ENCODE results near the gene PTPRR.

Gene PTPRR

DNA sequence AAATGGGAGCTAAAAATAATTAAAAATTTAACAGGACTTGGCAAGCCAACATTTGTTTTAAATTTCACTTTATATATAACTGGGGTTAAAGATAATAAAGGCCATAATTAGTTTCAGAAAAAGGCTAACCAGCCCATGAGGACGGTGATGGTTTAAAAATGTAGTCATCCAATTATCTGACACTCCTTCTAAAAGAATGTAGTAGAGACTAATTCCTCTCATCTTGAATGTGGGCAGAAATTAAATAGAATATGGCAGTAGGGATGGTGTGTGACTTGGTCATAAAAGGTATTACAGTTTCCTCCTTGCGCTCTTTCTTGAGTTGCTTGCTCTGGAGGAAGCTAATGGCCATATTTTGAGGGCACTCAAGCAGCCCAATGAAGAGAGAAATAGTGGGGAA lies 234.2 kb downstream of the PTPRR start:
- DNase-seq (ENCODE audit: low spot score) = no peak
- Mint-ChIP-seq H3K9me3 (no peaks in the 10 kb centered on the region), H3K36me3 (ENCODE audit: low read depth) (no peaks in the 10 kb centered on the region), H3K27ac (no peak overlapping the region), H3K4me3 (no peak overlapping the region), H3K27me3 (ENCODE audit: low read depth) (peaks cover 4% of the 10 kb centered on the region), H3K4me1 (ENCODE audit: low read depth) (no peaks in the 10 kb centered on the region)

- Mint-ChIP-seq H3K27ac (no peak overlapping the region), H3K4me3 (no peak overlapping the region), H3K9me3 (no peaks in the 10 kb centered on the region), H3K36me3 (ENCODE audit: low read depth) (no peaks in the 10 kb centered on the region), H3K4me1 (ENCODE audit: low read depth) (no peaks in the 10 kb centered on the region), H3K27me3 (ENCODE audit: low read depth) (peaks cover 4% of the 10 kb centered on the region)
- DNase-seq (ENCODE audit: low spot score) = no peak
These were observed 236.6 kb downstream of the PTPRR start for GRCh38 chr12:70683976-70684375.

DNA sequence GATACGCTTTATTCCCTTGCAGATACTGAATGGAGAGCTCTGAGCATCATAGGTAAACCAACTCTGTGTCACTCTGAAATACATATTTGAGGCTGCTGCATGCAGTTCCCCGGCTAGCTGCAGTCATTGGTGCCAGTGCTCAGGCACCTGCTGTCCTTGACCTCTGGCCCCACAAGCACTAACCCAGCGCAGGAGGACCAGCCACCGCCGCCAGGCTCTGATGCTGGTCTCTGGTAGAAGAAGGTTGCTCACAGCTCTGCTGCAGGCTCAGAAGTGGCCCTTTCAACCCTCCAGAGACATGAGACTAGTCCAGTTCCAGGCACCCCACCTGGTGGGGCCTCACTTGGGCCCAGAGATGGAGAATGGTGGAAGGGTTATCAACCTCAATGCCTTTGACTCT lies 248.8 kb downstream of the PTPRR start:
- Mint-ChIP-seq H3K4me3 (no peak overlapping the region), H3K4me1 (ENCODE audit: low read depth) (no peaks in the 10 kb centered on the region), H3K27ac (no peak overlapping the region), H3K9me3 (no peaks in the 10 kb centered on the region), H3K27me3 (ENCODE audit: low read depth) (peaks cover 5% of the 10 kb centered on the region), H3K36me3 (ENCODE audit: low read depth) (no peaks in the 10 kb centered on the region)
- DNase-seq (ENCODE audit: low spot score) = no peak

- H3K27ac Mint-ChIP-seq = no peak overlapping the region
- H3K4me1 Mint-ChIP-seq (ENCODE audit: low read depth) = no peaks in the 10 kb centered on the region
- peaks cover 4% of the 10 kb centered on the region for H3K27me3 Mint-ChIP-seq (ENCODE audit: low read depth)
- H3K36me3 Mint-ChIP-seq (ENCODE audit: low read depth) = no peaks in the 10 kb centered on the region
- no peak overlapping the region for H3K4me3 Mint-ChIP-seq
- no peak for DNase-seq (ENCODE audit: low spot score)
- H3K9me3 Mint-ChIP-seq = no peaks in the 10 kb centered on the region
These were observed 249.6 kb downstream of the PTPRR start for GRCh38 chr12:70670948-70671347.

DNA sequence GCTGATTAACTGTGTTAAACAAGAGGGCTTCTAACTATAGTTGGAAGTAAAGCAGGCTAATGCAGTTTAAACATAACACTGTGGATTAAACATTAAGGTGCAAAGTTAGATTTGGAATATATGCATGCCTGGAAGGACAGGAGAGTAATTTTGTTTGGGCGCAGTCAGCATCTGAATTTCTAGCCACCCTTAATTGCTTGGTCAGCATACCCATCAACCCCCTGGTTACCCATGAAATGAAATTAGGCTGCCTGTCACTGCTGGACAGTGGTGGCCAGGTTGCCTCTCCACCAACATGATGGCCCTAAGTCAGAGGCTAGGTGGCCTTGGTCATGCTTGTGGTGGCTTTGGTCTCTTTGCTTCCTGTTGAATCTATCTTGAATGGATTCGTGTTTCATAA lies 253.3 kb downstream of the PTPRR start:
- no peaks in the 10 kb centered on the region for H3K9me3 Mint-ChIP-seq
- no peaks in the 10 kb centered on the region for H3K36me3 Mint-ChIP-seq (ENCODE audit: low read depth)
- no peak overlapping the region for H3K27ac Mint-ChIP-seq
- no peaks in the 10 kb centered on the region for H3K4me1 Mint-ChIP-seq (ENCODE audit: low read depth)
- DNase-seq (ENCODE audit: low spot score) = no peak
- no peaks in the 10 kb centered on the region for H3K27me3 Mint-ChIP-seq (ENCODE audit: low read depth)
- no peak overlapping the region for H3K4me3 Mint-ChIP-seq

DNA sequence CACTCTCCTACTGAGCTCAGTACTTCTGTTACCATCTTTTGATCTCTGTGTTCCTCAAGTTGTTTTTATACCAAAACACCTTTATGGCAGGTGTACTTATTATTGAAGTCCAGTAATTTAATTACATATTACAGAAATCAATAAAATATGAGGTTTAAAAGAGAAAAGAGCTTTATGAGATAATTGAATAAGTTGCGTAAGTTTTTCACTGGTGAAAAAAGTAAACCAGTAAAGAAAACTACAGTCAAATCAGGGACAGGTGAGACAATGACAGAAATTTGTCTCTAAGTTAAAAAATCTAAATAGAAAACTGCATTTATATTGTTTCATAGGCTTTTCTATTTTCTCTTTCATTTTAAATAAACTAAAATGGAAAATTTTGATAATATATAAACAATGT lies 254.2 kb downstream of the PTPRR start:
- no peaks in the 10 kb centered on the region for H3K36me3 Mint-ChIP-seq (ENCODE audit: low read depth)
- no peak overlapping the region for H3K27ac Mint-ChIP-seq
- peaks cover 2% of the 10 kb centered on the region for H3K4me1 Mint-ChIP-seq (ENCODE audit: low read depth)
- no peaks in the 10 kb centered on the region for H3K9me3 Mint-ChIP-seq
- no peak overlapping the region for H3K4me3 Mint-ChIP-seq
- no peak for DNase-seq (ENCODE audit: low spot score)
- H3K27me3 Mint-ChIP-seq (ENCODE audit: low read depth) = no peaks in the 10 kb centered on the region

DNA sequence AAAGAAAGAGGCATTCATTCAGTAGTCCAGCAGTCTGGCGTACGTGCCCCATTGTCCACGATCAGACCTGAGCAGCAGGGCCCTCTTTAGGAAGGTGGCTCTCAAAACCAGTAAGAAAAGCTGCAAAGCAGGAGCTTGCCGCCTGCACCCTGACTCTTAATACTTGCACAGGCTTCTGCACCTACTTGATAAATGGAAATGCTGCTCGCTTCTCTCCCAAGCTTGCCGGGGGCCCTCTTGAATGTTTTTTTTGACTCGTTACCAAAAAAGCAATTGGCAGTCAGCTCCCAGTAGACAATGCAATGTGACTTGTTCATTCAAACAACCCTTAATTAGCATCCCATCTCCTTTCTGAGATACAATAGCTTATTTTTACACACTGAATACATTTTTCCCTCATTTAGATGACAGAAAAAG lies 256.1 kb downstream of the PTPRR start:
- Mint-ChIP-seq H3K4me3 (no peak overlapping the region), H3K27me3 (ENCODE audit: low read depth) (no peaks in the 10 kb centered on the region), H3K36me3 (ENCODE audit: low read depth) (no peaks in the 10 kb centered on the region), H3K27ac (no peak overlapping the region), H3K9me3 (no peaks in the 10 kb centered on the region), H3K4me1 (ENCODE audit: low read depth) (peaks cover 2% of the 10 kb centered on the region)
- no peak for DNase-seq (ENCODE audit: low spot score)

- H3K9me3 Mint-ChIP-seq = no peaks in the 10 kb centered on the region
- DNase-seq (ENCODE audit: low spot score) = no peak
- peaks cover 2% of the 10 kb centered on the region for H3K4me1 Mint-ChIP-seq (ENCODE audit: low read depth)
- no peaks in the 10 kb centered on the region for H3K36me3 Mint-ChIP-seq (ENCODE audit: low read depth)
- no peak overlapping the region for H3K27ac Mint-ChIP-seq
- peaks cover 2% of the 10 kb centered on the region for H3K27me3 Mint-ChIP-seq (ENCODE audit: low read depth)
- H3K4me3 Mint-ChIP-seq = no peak overlapping the region
These were observed 256.7 kb downstream of the PTPRR start for GRCh38 chr12:70663838-70664237.

DNA sequence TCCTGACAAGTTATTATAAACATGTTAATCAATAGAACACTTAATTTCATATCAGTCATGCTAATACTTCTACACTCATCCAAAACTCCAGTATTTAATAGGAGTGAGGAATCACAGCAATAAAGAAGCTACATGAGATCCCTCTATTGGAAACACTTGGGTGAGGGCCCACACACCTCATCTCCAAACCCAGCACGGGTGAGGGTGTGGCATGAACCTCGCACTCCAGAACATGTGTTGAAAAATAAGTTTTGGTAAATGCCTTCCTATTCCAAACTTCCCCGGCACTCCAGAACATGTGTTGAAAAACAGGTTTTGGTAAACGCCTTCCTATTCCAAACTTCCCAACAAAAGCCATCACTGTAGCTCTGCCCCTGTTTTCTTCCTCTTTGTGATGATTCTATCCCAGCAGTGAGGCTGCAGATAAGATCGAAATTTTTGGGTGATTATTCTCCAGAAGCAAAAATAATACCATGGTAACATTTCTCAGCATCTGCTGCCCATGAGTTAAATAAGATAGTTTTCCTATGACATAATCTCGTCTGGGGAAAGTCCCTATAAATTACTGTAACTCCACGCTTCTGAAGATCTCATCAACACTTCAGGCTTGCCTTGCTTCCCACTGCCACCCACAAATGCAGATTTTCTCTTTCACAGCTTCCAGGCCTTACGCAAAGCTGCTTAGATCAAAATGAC lies 258.9 kb downstream of the PTPRR start:
- no peak overlapping the region for H3K27ac Mint-ChIP-seq
- no peak overlapping the region for H3K4me3 Mint-ChIP-seq
- H3K36me3 Mint-ChIP-seq (ENCODE audit: low read depth) = no peaks in the 10 kb centered on the region
- H3K4me1 Mint-ChIP-seq (ENCODE audit: low read depth) = peaks cover 2% of the 10 kb centered on the region
- no peaks in the 10 kb centered on the region for H3K9me3 Mint-ChIP-seq
- no peak for DNase-seq (ENCODE audit: low spot score)
- H3K27me3 Mint-ChIP-seq (ENCODE audit: low read depth) = peaks cover 2% of the 10 kb centered on the region

DNA sequence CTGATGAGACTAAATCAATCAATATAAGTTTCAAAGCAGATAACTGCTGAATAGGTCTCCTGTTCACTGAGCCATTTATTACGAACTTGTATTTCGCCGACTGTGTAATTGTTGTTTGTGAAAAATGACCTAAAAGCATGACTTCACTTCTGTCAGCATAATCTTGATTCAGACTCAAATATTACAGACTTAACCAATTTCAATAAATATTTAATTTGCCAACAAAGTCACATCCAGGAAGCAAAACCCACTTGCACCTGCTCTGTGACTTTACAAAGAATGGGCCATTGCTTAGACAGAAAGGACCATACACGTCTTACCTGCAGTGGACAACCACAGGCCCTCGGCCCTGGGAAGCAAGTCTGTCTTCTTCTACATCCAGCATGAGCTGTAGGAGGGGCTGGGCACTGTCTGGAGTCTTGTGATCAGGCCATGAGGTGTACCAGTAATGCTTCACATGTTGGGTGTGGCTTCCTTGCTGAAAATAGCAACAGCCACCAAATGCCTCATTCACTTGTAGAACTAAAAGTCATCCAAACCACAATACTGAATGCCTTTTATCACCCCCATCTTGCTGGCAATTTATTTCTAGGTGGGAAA lies 259.8 kb downstream of the PTPRR start:
- H3K27ac Mint-ChIP-seq = no peak overlapping the region
- no peak for DNase-seq (ENCODE audit: low spot score)
- H3K4me3 Mint-ChIP-seq = no peak overlapping the region

GRCh38 chr12:70660002-70660604 lies 260.4 kb downstream of the PTPRR start:
- Mint-ChIP-seq H3K4me3 (no peak overlapping the region), H3K36me3 (ENCODE audit: low read depth) (no peaks in the 10 kb centered on the region), H3K4me1 (ENCODE audit: low read depth) (peaks cover 2% of the 10 kb centered on the region), H3K9me3 (no peaks in the 10 kb centered on the region), H3K27ac (no peak overlapping the region), H3K27me3 (ENCODE audit: low read depth) (peaks cover 2% of the 10 kb centered on the region)
- DNase-seq (ENCODE audit: low spot score) = no peak

More for the DNA sequence above, 259.8 kb downstream of the PTPRR start:
- Mint-ChIP-seq H3K4me1 (ENCODE audit: low read depth) (peaks cover 2% of the 10 kb centered on the region), H3K9me3 (no peaks in the 10 kb centered on the region), H3K36me3 (ENCODE audit: low read depth) (no peaks in the 10 kb centered on the region), H3K27me3 (ENCODE audit: low read depth) (peaks cover 2% of the 10 kb centered on the region)

GRCh38 chr12:70659077-70659606 lies 261.4 kb downstream of the PTPRR start:
- H3K4me3 Mint-ChIP-seq = no peak overlapping the region
- H3K27ac Mint-ChIP-seq = no peak overlapping the region
- no peaks in the 10 kb centered on the region for H3K9me3 Mint-ChIP-seq
- H3K4me1 Mint-ChIP-seq (ENCODE audit: low read depth) = peaks cover 2% of the 10 kb centered on the region
- peaks cover 2% of the 10 kb centered on the region for H3K27me3 Mint-ChIP-seq (ENCODE audit: low read depth)
- no peaks in the 10 kb centered on the region for H3K36me3 Mint-ChIP-seq (ENCODE audit: low read depth)
- no peak for DNase-seq (ENCODE audit: low spot score)

- no peak for DNase-seq (ENCODE audit: low spot score)
- no peaks in the 10 kb centered on the region for H3K9me3 Mint-ChIP-seq
- no peak overlapping the region for H3K27ac Mint-ChIP-seq
- peaks cover 5% of the 10 kb centered on the region for H3K27me3 Mint-ChIP-seq (ENCODE audit: low read depth)
- no peaks in the 10 kb centered on the region for H3K36me3 Mint-ChIP-seq (ENCODE audit: low read depth)
- H3K4me1 Mint-ChIP-seq (ENCODE audit: low read depth) = peaks cover 2% of the 10 kb centered on the region
- no peak overlapping the region for H3K4me3 Mint-ChIP-seq
These were observed 262.8 kb downstream of the PTPRR start for GRCh38 chr12:70657616-70658286.

DNA sequence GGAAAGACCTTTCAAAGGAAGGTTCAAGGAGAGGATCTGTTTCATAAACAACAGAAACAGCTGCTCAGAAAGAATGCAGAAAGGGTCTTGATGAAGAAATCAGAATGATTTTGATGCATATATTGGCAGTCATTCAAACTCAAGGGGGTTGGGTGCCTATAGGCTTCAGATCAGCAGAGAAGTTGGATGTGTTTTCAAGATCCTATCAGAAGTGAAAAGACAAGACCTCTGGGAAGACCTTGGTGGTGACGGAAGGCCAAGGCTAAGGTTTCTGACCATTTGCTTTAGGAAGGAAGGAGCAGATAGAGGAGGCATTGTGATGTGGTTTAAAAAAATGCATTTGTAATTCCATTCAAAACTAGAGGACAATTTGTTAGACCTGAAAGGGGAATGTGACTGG lies 268.1 kb downstream of the PTPRR start:
- H3K9me3 Mint-ChIP-seq = no peaks in the 10 kb centered on the region
- no peak for DNase-seq (ENCODE audit: low spot score)
- H3K27me3 Mint-ChIP-seq (ENCODE audit: low read depth) = peaks cover 6% of the 10 kb centered on the region
- no peaks in the 10 kb centered on the region for H3K36me3 Mint-ChIP-seq (ENCODE audit: low read depth)
- H3K4me3 Mint-ChIP-seq = no peak overlapping the region
- no peaks in the 10 kb centered on the region for H3K4me1 Mint-ChIP-seq (ENCODE audit: low read depth)
- H3K27ac Mint-ChIP-seq = no peak overlapping the region

Data from T-helper 2 cell treated with Interferon-gamma antibody and Interleukin-4, amounts not matched to agents 5 μg/mL and 100 μg/mL, for 36 hours (primary cell).